Measurements from ENCODE around the gene ZNF20. TPM values are rescaled to one million over a fixed set of nuclear protein-coding genes. Genes with fewer than 3 reads are reported as not detected.

Gene ZNF20
- 1 to 10 TPM; 1.2 to 4.5 (median 2.3) TPM for polyA plus RNA-seq (ENCODE audit: insufficient read length in 10 of 10)
- long read RNA-seq, donor 1, partial matches to known transcripts: 0 of 2 reads
- long read RNA-seq, donor 1, other reads (novel, unspliced or antisense): 0 of 2 reads
- long read RNA-seq, donor 2: 0 reads
- long read RNA-seq, donor 3: 0 reads
- long read RNA-seq, donor 4: 0 reads
- long read RNA-seq, donor 5, partial matches to known transcripts: 0 of 1 reads
- long read RNA-seq, donor 5, other reads (novel, unspliced or antisense): 0 of 1 reads
- long read RNA-seq, donor 6: 0 reads
- long read RNA-seq, donor 7, partial matches to known transcripts: 0 of 1 reads
- long read RNA-seq, donor 7, other reads (novel, unspliced or antisense): 0 of 1 reads
- long read RNA-seq, donor 8: 0 reads
- long read RNA-seq, donor 9: 0 reads

GRCh38 chr19:12139885-12140544 is at the start of gene ZNF20:
Gene ZNF20 (minus strand): TSS chr19:12140350. CDS start chr19:12140182, 168 bp downstream.
- DNase-seq: peak; percentile 94 to 98 (median 97)

GRCh38 chr19:12187625-12188024 is 47.5 kb upstream of the ZNF20 start:
- DNase-seq: no peak

- DNase-seq: no peak
These were observed 40.2 kb upstream of the ZNF20 start for GRCh38 chr19:12180377-12180776.

GRCh38 chr19:12166626-12167025 is 26.5 kb upstream of the ZNF20 start:
- DNase-seq: no peak

GRCh38 chr19:12163826-12164225 is 23.7 kb upstream of the ZNF20 start:
- DNase-seq: no peak

GRCh38 chr19:12162882-12163806 is 23.0 kb upstream of the ZNF20 start, which contains the start of gene ZNF136:
Gene ZNF136 (plus strand): TSS chr19:12163096. CDS start chr19:12163204, 108 bp downstream.
- DNase-seq: peak; percentile 95 to 98 (median 95)

GRCh38 chr19:12162513-12162881 is 22.3 kb upstream of the ZNF20 start:
- DNase-seq: no peak

GRCh38 chr19:12159773-12160414 is 19.7 kb upstream of the ZNF20 start:
- no peak for DNase-seq

GRCh38 chr19:12156223-12157058 is 16.3 kb upstream of the ZNF20 start, which contains the start of gene ZNF625:
Gene ZNF625 (minus strand): TSS chr19:12156734. CDS start chr19:12156558, 176 bp downstream.
- DNase-seq: peak; percentile 85 to 94 (median 86)

GRCh38 chr19:12155324-12155860 is 15.2 kb upstream of the ZNF20 start:
- DNase-seq: peak in 1 of 3 donors; percentile 43

- no peak for DNase-seq
These were observed 5.2 kb upstream of the ZNF20 start for GRCh38 chr19:12145348-12145747.

- DNase-seq: no peak
These were observed 1.2 kb upstream of the ZNF20 start for GRCh38 chr19:12141405-12141736.

- peak; percentile 85 to 94 (median 91) for DNase-seq
These were observed 625 bp upstream of the ZNF20 start for GRCh38 chr19:12140545-12141404.

- peak in 1 of 3 donors; percentile 29 for DNase-seq
These were observed 881 bp downstream of the ZNF20 start for GRCh38 chr19:12139269-12139668.

- DNase-seq: no peak
These were observed 2.8 kb downstream of the ZNF20 start for GRCh38 chr19:12137221-12137940.

GRCh38 chr19:12133069-12133468 is 7.1 kb downstream of the ZNF20 start:
- no peak for DNase-seq

- no peak for DNase-seq
These were observed 13.4 kb downstream of the ZNF20 start for GRCh38 chr19:12126707-12127106.

GRCh38 chr19:12117201-12117970 is 22.8 kb downstream of the ZNF20 start:
- DNase-seq: no peak

All from muscle of back (tissue), 13 donors.